NCI-H748 (cell line): ENCODE results near the gene GRHL3.

ENCODE experiments used
- DNase-seq: peaks from one replicate; lab custom pipeline; 2025; ENCODE audit not compliant: unreplicated experiment; lab: John Stamatoyannopoulos, UW

The GRHL3 gene

GRCh38 chr1:24317081-24317480 lies 2.1 kb upstream of the GRHL3 start:
- DNase-seq, result no peak

- DNase-seq, result no peak
Measured at GRCh38 chr1:24317956-24318614, 1.1 kb upstream of the GRHL3 start.

- no peak for DNase-seq
Measured at GRCh38 chr1:24318615-24319311, 394 bp upstream of the GRHL3 start.

GRCh38 chr1:24319962-24320361 lies 805 bp downstream of the GRHL3 start:
- no peak for DNase-seq

GRCh38 chr1:24321126-24321525 lies 2.0 kb downstream of the GRHL3 start:
- DNase-seq, result no peak

GRCh38 chr1:24321697-24322469 lies 2.7 kb downstream of the GRHL3 start:
- DNase-seq, result no peak

GRCh38 chr1:24322470-24323177 lies 3.5 kb downstream of the GRHL3 start:
- no peak for DNase-seq

GRCh38 chr1:24323281-24323680 lies 4.1 kb downstream of the GRHL3 start:
- DNase-seq, result no peak

- no peak for DNase-seq
Measured at GRCh38 chr1:24324903-24325302, 5.7 kb downstream of the GRHL3 start.

GRCh38 chr1:24325587-24326449 lies 6.7 kb downstream of the GRHL3 start:
- DNase-seq, result no peak

- DNase-seq, result no peak
Measured at GRCh38 chr1:24327486-24327885, 8.3 kb downstream of the GRHL3 start.

GRCh38 chr1:24327891-24328290 lies 8.7 kb downstream of the GRHL3 start:
- no peak for DNase-seq

- no peak for DNase-seq
Measured at GRCh38 chr1:24329331-24329730, 10.2 kb downstream of the GRHL3 start.

GRCh38 chr1:24329797-24330543 lies 10.8 kb downstream of the GRHL3 start:
- no peak for DNase-seq

GRCh38 chr1:24331961-24332673 lies 13.0 kb downstream of the GRHL3 start:
- no peak for DNase-seq

GRCh38 chr1:24336075-24336474 lies 16.9 kb downstream of the GRHL3 start:
- no peak for DNase-seq

- no peak for DNase-seq
Measured at GRCh38 chr1:24337455-24337854, 18.3 kb downstream of the GRHL3 start.

- no peak for DNase-seq
Measured at GRCh38 chr1:24338447-24338846, 19.3 kb downstream of the GRHL3 start.

- DNase-seq, result no peak
Measured at GRCh38 chr1:24339996-24340395, 20.8 kb downstream of the GRHL3 start.
